HG03520 (cell line): ENCODE results near the gene STPG3.
A peak's percentile ranks its signal among the peaks of the same experiment; 100 is the strongest.

Source experiments
- ATAC-seq: cut with Tn5 transposase; IDR thresholded peaks from one replicate; pipeline ENCODE4 v1.9.1; 2021; ENCODE audit warnings: mild to moderate bottlenecking, moderate library complexity; ENCODE audit not compliant: unreplicated experiment

The STPG3 gene

DNA sequence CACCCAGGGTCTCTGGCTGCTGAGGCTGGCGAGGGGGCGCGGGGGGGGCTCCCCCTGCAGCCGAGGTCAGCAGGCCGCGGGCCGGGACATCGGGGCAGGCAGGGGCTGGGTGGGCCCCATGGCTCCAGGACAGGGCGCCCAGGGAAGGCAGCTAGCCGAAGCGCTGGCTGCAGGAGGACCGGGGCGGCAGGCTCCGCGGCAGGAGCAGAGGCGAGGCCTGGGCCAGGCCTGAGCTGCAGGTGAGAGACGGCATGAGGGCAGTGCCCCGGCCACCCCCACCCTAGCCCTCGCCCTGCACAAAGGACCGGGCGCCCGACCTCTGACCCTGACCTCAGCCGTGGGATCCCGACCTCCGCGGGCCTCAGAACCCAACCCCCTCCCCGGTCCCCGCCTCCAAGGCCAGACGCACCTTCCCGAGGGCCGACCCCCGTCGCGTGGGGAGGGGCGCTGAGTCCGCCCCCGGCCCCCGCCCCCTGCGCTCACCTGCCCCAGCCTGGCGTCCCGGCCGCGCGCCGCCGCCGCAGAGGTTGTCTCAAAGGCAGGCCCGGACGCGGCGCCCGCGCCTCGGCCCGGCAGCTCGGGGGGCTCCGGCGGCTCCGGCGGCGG, 29.5 kb upstream of the STPG3 start:
- ATAC-seq, result no peak

- no peak for ATAC-seq
These were observed 28.7 kb upstream of the STPG3 start, which contains the start of gene RNF208 for GRCh38 chr9:137222190-137223077. TSS of gene RNF208 (minus strand) at chr9:137222240. CDS start at chr9:137221212, 1,028 bp downstream.

DNA sequence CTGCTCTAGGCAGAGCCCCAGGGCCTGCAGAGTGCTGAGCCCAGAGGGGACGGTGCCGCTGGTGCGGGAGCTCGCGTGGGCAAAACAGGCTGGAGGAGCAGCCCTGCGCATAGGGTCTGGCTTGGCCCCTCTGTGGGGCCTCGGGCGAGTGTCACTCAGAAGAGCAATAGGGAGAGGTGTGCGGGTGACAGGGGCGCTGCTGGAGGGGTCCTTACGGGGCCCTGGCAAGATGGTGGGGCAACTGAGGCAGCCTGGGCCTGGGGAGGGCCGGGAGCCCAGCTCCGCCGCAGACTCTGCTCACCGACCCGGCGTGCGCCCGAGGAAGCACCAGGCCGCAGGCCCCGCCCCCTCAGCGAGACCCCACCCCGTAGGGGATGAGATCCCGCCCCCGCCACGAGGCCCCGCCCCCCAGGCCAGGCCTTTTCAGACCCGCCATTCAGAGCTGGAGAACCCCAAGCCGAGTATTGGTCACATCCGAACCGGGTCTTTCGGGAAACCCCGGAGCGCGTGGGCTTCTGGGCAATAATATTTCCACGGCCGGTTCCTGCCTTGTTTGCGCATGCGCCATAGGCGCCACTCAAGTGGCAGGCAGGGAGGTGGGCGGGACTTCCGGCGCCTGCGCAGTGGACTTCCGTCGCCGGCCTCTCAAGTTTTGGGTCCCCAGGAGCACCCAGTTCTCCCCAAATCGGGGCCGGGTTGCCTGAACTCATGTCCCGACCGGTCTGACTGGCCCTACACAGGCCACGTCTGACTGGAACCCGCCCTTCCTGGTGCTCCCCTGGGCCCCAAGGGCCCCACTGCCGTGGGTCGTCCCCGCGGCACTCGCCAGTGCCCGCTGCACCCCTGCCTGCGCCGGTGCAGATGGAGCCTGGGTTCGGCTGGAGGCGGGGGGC, 27.8 kb upstream of the STPG3 start:
- ATAC-seq, result peak; percentile 71

GRCh38 chr9:137224830-137225694, 26.0 kb upstream of the STPG3 start, which contains the start of gene CYSRT1:
TSS of gene CYSRT1 (plus strand) at chr9:137225174. CDS start at chr9:137225622, 448 bp downstream.
- no peak for ATAC-seq

GRCh38 chr9:137225699-137226331, 25.3 kb upstream of the STPG3 start:
- no peak for ATAC-seq

DNA sequence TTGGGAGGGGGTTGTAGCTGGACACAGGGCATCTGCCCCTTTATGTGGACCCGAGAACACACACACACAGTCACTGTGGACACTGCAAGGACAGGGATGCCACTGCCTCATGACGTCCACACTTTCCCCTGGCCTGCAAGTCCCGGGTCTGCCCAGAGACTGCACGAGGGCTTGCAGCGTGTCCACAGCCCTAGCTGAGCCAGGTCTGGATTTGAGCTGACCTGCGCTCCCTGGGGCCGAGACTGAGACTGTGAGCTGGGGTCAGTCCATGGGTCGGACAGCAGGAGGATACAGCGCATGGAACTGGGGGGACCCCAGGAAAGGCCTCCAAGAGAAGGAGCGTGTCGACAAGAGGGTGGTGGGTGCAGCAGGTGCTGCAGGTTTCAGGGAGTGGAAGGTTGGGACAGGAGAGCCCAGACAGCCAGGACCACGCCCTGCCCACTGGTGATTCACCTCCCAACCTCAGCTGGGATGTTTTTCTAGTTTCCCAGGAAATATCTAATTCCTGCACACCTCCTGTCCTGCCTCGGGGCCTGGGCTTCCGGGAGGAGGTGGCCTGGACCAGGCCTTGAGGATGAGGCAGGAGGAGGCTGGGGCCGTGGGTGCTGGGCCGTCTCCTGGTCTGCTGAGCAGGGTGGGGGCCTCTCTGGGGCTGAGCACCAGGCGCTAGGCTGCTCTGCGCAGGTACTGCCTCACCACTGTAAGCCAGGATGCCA, 24.6 kb upstream of the STPG3 start:
- ATAC-seq, result no peak

DNA sequence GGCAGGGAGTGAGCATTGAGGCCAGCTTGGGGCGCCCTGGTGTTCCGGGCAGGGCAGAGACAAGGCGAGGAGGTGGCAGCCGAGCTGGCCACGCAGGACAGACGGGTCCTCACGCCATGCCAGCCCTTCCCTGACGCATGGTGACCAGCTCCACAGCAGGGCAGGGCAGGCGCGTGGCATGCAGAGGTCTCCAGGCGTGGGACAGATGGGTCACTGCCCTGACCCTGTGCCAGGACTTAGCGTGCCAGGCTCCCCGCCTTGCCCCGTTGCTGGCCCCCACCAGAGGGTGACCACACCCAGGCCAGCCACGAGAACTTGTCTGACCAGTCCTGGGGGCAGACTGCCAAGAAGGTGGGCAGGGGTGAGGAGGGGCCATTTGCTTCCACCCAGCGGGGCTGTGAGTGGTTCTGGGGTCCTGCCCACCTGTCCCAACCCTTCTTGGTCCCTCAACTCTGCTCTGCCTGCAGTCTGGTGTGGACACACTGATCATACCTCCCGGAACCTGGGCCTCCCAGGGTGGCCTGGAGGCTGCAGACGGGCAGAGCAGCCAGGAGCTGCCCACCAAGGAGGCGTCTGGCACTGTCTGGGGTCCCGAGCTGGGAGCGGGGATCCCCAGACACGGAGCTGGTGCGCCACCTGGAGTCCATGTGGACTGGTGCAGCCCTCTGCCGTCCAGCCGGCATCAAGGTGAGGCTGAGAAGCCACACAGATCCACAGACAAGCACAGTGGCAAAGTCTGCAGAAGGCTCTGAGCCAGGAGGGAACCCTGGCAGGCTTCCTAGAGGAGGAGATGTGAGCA, 23.8 kb upstream of the STPG3 start, which contains the start of gene RNF224:
TSS of gene RNF224 (plus strand) at position 449 of the 799 bp plus-strand sequence. CDS start 834 bp downstream, outside the sequence.
- ATAC-seq, result no peak

DNA sequence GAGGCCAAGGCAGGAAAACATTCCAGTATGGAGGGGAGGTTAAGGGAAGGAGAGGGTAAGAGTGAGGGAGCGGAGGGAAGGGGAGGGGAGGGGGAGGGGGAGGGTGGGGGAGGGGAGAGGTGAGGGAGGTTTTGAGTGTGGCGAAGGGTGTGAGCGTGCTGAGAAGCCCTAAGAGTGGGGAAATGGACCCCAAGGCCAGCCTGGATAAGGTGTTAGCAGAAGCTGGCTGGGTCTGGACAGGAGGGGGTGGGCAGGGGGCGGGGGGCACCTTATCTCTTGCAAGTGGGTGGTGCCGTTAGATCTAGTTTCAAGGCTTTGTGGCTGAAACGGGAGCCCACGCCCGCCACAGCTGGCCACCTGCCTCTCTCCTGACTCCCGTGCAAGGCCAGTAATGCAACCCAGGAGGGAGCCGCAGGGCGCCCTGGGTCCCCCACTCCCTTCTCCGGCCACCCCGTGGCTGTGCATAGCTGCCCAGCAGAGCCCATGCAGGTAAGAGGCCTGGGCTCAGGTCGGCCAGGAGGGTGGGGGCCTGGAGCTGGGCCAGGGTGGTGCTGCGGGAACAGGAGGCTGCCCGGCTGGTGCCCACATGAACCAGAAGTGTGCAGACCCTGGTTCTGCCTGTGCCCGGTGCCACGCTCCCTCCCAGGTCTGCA, 23.1 kb upstream of the STPG3 start:
- ATAC-seq, result no peak

GRCh38 chr9:137228506-137228967, 22.5 kb upstream of the STPG3 start:
- no peak for ATAC-seq

GRCh38 chr9:137228968-137229896, 21.9 kb upstream of the STPG3 start:
- ATAC-seq, result no peak

- no peak for ATAC-seq
These were observed 21.0 kb upstream of the STPG3 start for GRCh38 chr9:137229903-137230704.

DNA sequence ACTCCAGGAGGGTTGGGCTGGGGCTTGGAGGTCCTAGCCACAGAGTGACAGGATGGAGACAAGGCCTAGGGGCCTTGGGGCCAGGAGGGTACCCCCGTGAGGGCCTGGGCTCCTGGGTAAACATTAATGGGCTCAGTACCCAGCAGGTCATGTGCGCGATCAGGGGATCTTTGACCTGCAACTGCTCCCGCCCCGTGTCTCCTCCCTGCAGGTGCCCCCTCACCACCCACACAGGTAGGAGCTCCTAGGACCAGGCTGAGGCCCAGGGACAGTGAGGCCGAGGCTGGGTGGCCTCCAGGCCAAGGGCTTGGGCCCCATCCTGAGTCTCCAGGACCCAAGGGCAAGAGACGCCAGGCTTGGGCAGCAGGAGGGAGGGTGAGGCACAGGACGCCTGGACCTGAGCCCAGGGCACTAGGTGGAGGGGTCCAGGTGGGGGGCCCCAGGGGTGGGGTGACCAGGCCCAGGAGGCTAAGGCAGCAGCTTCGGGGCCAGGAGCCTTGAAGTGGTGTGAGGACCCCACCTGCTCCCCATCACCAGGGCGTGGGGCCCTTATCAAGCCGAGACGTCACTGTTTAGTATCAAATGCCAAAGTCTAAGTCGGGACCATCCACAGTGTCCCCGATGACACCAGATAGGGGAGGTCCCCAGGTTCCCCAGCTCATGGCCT, 20.2 kb upstream of the STPG3 start, which contains the start of gene SLC34A3:
TSS of gene SLC34A3 (plus strand) at position 197 of the 667 bp plus-strand sequence. CDS start 802 bp downstream, outside the sequence.
- no peak for ATAC-seq

DNA sequence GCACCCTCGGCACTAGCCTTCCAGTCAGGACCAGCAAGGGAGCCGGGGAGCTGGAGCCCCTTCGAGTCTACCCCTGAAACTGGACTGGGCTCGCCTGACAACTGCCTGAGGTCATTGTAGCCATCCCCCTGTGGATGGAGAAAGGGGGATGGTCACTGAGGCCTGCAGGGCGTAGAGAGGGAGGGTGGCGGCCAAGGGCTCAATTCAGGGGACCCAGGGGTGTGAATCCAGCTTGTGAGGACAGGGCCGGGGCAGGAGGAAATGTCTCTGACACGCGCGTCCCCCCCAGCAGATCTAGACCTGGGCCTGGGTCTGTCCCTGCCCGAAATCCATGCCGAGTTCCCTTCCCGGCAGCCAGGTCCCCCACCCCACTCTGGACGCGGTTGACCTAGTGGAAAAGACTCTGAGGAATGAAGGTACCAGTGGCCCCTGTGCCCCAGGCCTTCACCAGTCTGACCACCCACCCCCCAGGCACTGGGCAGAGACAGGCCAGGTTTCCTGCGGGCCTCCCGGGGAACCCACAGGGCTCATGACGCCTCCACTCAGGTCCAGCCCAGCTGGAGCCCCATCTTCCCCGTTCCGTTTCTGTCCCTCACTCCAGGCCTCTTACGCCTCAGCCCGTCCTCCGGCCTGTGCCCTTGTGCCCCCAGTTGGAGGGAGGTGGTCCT, 19.6 kb upstream of the STPG3 start:
- no peak for ATAC-seq

GRCh38 chr9:137232101-137232500, 19.0 kb upstream of the STPG3 start:
- ATAC-seq, result no peak
